Esophagus muscularis mucosa (tissue), 3 donors: ENCODE results near the gene LINC00305.

ENCODE experiments used
- CTCF ChIP-seq, 3 experiments: fragments of 200-600 bp in 2 of 3; fragments of 450-650 bp in 1 of 3; sonication (generic) in 2 of 3; IDR thresholded peaks; one replicate each; pipeline ENCODE4 v1.5.1; 2017 to 2019; ENCODE audit warnings: antibody characterized with exemption in 3 of 3, mild to moderate bottlenecking in 2 of 3, moderate library complexity in 1 of 3
- POLR2A ChIP-seq: fragments of 450-650 bp; IDR thresholded peaks from one replicate; pipeline ENCODE4 v1.6.1; 2017; ENCODE audit warnings: antibody characterized with exemption, moderate library complexity, mild to moderate bottlenecking, low read depth

GRCh38 chr18:64037812-64038414, 111.0 kb downstream of the LINC00305 start:
- TF ChIP-seq CTCF (IDR thresholded peaks at IDR 0.05), result peak in 2 of 3 experiments; percentile 20 to 43
- no peak for TF ChIP-seq POLR2A
